Ecto neural progenitor cell (in vitro differentiated cells): ENCODE measurements around the gene DDX50.
"Not testable (repeated sequence)": the region's sequence is repeated elsewhere in the genome, so short reads cannot be mapped to it uniquely, and the experiment has no call there.

ENCODE experiments used
- DNase-seq: peaks from one replicate; pipeline ENCODE4 v3.0.0-alpha.2; 2018; ENCODE audit warnings: low spot score

DDX50 gene

GRCh38 chr10:68901105-68901927 is at the start of gene DDX50:
TSS of gene DDX50 (plus strand) at chr10:68901315. CDS start at chr10:68901385, 70 bp downstream.
- no peak for DNase-seq

DNA sequence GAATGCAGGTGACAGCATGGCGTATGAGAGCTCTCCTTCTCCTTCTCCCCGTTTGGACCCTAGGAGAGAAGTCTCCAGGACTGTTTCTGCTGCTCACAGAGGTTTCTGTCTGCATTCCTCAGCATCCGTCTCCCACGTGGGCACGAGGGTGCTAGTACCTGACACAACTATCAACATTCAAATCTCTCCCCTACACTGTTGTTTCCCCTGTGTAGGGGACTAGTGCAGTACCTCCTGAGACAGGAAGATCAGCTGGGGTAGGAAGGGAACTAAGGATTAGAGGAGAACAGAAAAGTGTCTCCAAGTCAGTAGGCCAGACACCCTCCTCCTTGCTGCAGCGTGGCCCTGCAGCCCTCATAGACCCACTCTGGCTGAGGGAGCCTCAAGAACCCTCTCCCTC is 44.8 kb upstream of the DDX50 start:
- no peak for DNase-seq

DNA sequence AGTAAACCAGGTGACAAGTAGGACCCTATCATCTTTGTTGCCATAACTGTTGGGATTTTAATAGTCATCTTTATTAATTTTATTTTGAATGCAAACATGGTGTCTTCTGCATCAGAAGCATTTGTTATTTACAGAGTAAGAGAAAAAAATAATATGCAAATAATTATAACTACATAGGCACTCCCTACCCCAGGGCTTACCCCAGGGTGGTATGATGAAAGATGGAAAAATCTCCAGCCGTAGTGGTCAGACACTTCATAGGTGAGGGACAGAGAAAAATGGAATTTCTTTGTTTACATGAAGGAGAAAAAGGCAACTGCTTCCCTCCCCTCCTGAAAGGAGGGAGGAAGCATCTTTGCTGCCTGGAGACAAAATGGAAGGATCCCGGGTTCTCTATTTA is 44.1 kb upstream of the DDX50 start:
- DNase-seq, result no peak

DNA sequence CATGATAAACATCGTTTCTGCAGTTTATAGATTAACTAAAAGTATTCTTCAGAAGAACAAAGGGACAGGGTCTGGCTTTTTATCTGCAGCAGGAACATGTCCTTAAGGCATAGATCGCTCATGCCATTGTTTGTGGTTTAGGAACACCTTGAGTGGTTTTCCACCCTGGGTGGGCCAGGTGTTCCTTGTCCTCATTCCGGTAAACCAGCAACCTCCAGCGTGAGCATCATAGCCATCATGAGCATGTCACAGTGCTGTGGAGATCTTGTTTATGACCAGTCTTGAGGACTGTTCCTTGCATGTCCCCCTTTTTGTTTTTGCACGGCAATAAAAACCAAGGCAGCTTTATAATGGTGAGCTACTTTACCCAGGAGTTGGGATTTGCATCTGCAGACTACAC is 39.9 kb upstream of the DDX50 start:
- DNase-seq, result no peak

DNA sequence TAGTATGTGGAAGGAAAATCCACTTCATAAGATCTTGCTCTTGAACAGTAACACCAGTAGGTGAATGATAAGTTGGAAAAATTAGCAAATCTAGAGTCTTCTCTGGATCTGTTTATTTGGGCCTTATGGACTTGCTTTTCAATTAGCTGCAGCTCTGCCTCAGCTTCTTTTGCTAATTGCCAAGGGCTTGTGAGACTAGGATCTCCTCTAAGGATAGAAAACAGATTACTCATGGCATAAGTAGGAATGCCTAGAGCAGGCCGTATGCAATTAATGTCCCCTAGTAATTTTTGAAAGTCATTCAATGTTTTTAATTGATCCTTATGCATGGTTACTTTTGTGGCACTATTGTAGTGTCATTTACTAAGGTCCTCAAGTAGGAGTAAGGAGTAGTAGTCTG is 36.5 kb upstream of the DDX50 start:
- no peak for DNase-seq

DNA sequence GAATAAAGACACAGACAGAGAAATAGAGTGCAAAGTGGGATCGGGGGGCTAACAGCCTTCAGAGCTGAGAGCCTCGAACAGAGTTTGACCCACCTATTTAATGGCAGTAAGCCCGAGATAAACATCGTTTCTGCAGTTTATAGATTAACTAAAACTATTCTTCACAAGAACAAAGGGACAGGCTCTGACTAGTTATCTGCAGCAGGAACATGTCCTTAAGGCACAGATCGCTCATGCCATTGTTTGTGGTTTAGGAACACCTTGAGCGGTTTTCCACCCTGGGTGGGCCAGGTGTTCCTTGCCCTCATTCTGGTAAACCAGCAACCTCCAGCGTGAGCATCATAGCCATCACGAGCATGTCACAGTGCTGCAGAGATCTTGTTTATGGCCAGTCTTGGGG is 32.9 kb upstream of the DDX50 start:
- not testable (repeated sequence) for DNase-seq

DNA sequence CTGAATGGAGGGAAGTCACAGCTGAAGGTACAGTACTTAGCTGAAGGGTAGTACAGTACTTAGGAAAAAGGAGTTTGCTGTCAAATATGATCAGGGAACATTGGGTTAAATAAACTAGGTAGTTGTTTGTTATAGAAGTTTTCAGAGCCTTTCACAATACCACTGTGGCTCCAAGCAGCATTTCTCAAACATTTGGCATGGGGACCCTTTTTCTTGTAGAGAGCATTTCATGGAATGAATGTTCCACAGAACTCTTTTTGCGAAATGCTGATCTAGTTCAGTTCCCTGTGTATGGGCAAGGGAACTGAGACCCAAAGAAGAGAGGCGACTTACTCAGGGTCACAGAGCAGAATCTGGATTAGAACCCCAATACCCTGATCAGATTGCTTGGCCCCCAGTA is 31.5 kb upstream of the DDX50 start:
- DNase-seq, result no peak

DNA sequence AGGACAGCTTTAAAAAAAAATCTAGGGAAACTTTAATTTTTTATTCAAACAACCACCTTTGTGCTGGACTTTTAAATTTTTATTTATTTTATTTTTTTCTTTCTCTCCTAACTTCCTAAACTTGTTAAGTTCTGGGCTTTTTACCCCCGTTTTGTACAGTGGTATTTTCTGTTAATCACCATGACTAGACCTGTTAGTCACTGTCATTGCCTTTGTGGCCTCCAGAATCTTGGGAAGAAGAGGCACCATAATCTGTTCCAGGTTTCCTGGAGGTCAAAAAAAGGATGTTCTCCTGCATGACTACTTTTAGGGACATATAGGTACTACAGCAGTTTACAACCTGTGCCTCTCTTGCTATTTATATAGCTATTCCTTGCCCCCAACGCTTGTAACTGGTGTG is 31.1 kb upstream of the DDX50 start:
- no peak for DNase-seq

DNA sequence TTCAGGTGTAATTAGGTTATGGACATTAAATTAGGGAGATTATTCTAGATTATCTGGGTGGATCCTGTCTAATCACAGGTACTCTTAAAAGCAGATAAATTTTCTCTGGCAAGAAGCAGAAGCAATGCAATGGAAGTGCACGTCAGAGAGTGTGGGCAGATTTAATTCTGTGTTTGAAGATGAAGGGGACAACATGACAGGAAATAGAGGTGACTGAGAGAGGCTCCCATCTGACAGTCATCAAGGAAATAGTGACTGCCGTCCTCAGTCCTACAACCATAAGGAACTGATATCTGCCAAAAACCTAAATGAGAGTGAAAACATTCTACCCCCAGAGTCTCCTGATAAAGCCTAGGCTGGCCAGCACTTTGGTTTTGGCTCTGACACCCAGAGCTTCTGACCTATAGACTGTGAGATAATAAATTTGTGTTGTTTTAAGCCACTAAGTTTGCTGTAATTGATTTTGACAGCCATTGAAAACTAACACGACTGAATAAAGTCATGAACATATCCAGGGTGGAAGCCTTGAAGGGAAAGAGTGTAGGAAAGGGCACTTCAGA is 30.5 kb upstream of the DDX50 start:
- no peak for DNase-seq

DNA sequence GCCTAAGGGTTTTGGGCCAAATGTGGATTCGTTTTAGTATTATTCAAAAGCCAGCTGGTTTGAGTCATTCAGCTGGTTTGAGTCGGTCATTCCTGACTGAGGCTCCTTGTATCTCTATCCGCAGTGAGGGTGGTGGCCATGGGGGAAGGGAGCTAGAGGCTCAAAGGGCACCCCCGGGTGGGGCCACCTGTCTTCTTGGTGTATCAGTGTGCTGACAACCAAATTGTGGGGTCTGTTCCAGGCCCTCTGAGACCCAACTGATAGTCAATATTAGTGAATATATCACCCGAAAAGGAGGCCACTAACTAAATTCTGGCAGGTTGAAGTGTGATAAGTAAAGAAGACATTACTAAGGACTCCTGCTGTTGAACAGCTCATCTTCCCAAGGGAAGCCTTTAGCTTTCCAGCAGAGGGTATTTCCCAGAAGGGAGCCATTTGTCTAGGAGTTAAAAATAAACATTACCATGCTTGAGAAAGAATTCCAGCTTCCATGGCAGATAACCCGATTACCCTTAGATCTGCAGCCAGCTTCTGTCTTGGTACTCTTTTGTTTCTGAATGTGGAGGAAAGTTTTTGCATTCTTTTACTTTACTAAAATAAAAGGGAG is 29.9 kb upstream of the DDX50 start:
- peak; percentile 67 for DNase-seq

GRCh38 chr10:68871731-68872342 is 29.3 kb upstream of the DDX50 start:
- DNase-seq, result no peak

DNA sequence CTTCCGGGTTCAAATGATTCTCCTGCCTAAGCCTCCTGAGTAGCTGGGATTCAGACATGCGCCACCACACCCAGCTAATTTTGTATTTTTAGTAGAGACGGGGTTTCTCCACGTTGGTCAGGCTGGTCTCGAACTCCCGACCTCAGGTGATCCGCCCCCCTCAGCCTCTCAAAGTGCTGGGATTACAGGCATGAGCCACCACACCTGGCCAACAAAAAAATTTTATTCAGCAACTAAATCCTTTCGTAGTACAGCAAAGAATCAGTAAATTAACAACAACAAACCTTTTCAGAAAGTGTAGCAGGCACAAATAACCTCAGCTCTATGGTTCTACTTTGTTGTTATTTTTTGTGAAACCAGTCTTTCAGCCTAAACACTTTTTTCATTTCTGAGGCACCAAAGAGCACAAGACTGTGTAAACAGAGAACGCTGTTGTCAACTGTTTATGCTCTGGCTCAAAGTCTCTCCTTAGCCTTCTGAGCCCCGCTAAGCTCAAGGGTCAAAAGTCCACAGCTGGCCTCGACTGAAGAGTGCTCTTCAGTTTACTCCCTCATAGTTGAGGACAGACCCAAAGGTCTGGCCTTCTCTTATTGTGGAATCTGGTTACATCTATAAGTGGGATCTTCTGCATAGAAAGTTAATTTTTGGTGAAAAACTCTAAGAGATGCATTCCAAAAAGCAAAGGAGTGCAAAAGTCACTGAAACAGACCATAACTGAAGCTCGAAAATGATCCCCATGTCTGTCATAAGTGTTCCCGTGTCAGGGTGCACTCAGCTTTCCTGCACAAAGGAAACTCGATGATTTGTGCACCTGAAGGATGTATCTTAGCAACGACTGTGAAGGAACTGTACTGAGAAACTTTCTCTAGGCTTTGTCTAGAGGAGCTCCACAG is 24.6 kb upstream of the DDX50 start:
- DNase-seq, result no peak

DNA sequence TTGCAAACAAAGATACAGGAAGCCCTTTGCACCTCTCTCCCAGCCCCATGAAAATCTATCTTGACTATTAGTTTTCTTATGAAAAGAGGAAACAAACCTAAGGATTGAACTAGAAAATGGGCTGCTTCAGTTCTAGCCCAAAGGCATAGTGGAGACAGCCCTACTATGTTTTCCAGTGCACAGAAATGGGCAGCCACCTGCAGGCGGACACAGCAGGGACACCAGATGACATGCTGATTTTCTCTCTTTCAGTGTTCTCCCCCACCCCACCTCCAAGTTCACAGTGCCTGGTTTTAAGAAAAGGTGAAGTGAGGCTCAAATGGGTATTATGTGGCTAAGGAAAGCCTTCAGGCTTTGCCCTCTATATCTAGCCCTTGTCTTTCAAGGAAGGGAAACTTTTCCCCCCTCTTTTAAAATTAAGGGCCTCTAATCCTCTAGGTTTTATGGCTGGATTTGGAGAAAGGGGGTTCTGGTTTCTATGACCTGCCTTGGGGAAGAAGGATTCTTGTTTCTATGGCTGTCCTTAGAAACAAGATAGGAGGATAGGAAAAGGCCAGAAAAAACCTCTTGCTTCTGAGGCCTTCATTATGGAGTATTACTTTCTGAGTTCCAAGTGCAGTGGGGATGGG is 23.5 kb upstream of the DDX50 start:
- DNase-seq, result no peak

GRCh38 chr10:68878496-68878895 is 22.6 kb upstream of the DDX50 start:
- no peak for DNase-seq

DNA sequence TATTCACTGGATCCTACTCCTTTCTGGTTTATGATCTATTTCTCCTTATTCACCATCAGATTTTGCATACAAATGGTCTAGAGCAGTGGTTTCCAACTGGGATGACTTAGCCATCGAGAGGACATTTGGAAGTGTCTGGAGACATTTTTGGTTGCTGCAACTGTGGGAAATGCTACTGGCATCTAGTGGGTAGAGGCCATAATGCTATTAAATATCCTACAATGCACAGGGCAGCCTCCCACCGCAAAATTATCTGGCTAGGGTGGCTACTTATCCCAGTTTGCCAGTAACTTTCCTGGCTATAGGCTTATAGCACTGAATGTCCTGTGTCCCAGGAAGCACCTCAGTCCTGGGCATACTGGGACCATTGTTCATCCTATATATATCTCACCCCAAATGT is 21.5 kb upstream of the DDX50 start:
- no peak for DNase-seq

GRCh38 chr10:68880181-68880580 is 20.9 kb upstream of the DDX50 start:
- no peak for DNase-seq

DNA sequence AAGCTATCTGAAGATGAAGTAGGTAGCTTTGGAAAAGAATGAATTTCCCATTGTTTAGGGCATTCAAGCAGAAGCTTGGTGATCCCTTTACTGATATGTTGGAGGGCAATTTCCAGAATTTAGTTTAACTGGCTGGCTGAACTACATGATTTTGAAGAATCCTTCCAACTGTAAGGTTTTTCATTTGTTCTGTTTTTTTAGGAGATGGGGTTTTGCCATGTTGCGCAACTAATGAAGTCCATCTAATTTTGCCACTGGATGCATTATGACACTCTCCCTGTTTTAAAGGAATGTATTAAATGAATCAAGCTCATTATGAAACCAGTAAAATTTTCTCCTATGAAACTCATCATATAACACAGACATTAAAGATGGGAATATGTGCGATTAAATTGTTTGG is 6.1 kb upstream of the DDX50 start:
- DNase-seq, result no peak

DNA sequence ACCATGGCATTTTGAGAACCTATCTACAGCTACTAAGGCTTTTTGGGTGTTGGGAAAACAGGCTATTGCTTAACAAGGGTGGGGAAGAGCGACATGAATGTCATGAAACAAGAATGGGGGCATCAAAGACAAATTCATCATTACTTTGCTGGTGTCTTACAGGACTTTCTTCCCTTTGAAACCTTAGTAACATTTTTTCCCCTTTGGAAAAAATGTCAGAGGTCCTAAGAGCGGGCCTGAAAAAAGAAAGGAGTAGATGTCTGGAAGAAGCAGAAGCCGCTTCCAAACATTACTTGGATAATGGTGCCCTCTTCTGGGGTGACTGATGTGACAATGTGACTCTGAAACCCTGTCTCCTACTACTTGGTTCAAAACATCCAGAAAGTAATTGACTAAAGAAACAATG is 3.8 kb upstream of the DDX50 start:
- DNase-seq, result peak; percentile 50

DNA sequence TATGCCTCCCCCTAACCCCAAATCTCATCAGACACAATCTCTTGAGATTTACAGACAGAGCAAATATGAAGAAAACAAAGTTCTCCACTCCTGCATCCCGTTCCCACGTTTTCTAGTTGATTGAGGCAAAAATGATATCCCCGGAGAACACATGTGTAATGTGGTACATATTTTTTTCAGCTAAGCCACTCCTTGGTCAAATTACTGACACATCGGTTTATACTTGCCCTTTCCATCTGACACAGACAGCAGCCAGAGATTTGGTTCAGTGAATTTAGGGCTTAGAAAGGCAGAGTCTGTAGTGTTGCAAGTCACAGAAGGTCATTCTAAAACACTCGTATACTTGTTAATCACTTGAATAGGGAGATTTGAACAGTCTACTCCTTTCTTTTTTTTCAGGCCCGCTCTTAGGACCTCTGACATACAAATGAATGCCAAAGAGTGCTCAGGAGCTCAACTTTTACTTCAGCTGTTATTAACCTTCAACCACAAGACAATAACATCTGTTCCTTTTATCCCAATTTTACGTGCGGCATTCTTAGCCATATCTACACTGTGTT is 1.8 kb upstream of the DDX50 start:
- DNase-seq, result no peak

GRCh38 chr10:68900427-68901104 is 549 bp upstream of the DDX50 start:
- DNase-seq, result peak; percentile 97

GRCh38 chr10:68902382-68902781 is 1.3 kb downstream of the DDX50 start:
- DNase-seq, result no peak
